Right lobe of liver (tissue), 4 donors: ENCODE measurements around the gene GALNT1.

Source experiments
- POLR2A ChIP-seq: fragments of 450-650 bp; IDR thresholded peaks from one replicate; pipeline ENCODE4 v1.6.1; 2017; ENCODE audit warnings: antibody characterized with exemption, mild to moderate bottlenecking
- TF ChIP-seq, protein P1 (sequence below), 4 donors: fragments of 200-600 bp in 3 of 4; fragments of 450-650 bp in 1 of 4; IDR thresholded peaks; one replicate each; pipeline versions ENCODE4 v1.5.1 to v1.8.0; 2016 to 2022; ENCODE audit warnings: antibody characterized with exemption in 4 of 4, mild to moderate bottlenecking in 2 of 4
- donor health status: DM: no; HTN: no; CAD: no.
- donor health status: DM: no; HTN: no; CAD: no.
- donor health status: DM: no; HTN: yes; CAD: no.

DNA sequence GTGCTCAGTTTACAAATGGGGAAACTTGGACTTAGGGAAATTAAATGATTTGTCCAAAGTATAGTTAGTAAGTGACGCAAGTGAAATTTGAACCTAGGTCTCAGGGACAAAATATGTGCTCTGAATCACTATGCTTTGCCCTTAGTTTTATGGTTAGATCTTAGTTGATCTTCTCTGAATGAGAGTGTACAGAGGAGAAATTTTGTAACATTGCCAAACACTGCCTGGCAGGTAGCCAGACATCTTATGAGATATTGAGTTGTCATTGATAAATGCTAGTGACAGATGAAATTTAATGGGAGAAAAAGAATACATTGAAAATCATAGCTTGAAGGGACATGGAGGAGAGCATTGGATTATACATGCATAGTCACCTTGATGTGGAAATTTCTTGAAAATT is 91.4 kb downstream of the GALNT1 start:
- TF ChIP-seq, protein P1, sequence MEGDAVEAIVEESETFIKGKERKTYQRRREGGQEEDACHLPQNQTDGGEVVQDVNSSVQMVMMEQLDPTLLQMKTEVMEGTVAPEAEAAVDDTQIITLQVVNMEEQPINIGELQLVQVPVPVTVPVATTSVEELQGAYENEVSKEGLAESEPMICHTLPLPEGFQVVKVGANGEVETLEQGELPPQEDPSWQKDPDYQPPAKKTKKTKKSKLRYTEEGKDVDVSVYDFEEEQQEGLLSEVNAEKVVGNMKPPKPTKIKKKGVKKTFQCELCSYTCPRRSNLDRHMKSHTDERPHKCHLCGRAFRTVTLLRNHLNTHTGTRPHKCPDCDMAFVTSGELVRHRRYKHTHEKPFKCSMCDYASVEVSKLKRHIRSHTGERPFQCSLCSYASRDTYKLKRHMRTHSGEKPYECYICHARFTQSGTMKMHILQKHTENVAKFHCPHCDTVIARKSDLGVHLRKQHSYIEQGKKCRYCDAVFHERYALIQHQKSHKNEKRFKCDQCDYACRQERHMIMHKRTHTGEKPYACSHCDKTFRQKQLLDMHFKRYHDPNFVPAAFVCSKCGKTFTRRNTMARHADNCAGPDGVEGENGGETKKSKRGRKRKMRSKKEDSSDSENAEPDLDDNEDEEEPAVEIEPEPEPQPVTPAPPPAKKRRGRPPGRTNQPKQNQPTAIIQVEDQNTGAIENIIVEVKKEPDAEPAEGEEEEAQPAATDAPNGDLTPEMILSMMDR (IDR thresholded peaks at IDR 0.05): no peak
- TF ChIP-seq POLR2A: no peak
